ENCODE results near the gene GTF2A1.

DNA sequence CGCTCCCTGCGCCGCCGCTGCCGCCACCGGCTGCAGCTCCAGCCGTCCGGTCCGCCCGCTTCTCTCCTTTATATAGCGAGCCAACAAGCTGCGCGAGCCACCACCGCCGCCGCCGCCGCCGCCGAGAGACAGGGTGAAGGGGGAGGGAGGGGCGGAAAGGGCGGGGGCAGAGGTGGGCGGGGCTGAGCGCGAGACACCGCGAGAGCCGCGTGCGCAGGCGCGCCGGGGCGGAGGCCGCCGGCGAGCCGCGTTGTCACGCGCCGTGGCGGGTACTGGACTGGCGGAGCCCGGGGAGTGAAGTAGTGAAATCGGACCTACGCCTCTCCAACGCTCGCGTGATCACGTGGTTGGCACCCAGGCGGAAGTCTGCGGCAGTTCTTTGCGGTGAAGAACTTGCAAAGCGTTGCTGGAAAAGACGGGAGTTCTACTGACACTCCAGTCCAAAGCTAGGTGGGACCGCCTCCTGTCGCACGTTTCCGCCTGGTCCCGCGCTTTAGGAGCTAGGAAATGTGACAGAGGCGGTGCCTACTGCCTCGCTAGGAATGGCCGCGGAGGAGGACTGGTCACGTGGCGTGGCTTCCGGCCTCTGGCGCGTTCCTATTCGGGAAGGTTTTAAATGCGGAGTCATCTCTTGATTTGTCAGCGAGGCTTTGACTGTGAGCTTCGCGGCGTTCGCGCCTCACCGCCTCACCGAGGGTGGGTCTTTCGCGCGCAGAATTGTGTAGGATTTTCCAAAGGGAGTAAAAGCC lies at the start of gene GTF2A1:
- TF ChIP-seq CTCF (IDR thresholded peaks at IDR 0.05): no peak
- TF ChIP-seq POLR2AphosphoS5 (IDR thresholded peaks at IDR 0.05): peak; percentile 91

Measured in prostate gland (tissue), 2 donors.